ENCODE data around the gene AJAP1. TPM values are rescaled to one million over a fixed set of nuclear protein-coding genes. Genes with fewer than 3 reads are reported as not detected.

The AJAP1 gene
- total and polyA plus RNA-seq, 10 of the 15 experiments (the other 5 are each of a cell fraction or from before 2014, with no cell fraction given) = not detected

DNA sequence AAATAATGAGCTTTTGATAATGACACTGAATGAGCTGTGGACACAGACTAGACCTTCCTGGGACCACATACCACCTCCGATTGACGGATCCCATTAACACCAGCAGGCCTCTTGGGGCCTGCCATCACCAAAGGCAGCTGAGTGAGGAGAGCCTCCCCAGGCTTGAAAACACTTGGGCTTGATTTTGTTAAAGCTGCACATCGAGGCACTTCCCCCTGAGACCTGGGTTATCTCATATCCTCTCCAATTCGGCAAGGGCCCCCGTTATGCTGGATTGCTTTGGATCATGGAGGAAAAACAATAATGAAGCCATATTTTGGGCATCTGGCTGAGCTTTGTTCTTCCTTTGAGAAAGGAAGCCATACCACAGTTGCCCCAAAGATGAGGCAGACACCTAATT lies 143.0 kb downstream of the AJAP1 start:
- WGBS (ENCODE audit: insufficient coverage, insufficient replicate concordance, low lambda C conversion rate, missing lambda C conversion rate) = 69% methylated on average over 5 of the region's 5 CpGs
- in situ Hi-C loops (cut with MboI) = no loop called here
- peaks cover 24% of the 10 kb centered on the region for H3K4me1 ChIP-seq (ENCODE audit: control insufficient read depth, insufficient read depth, low read length)
- BruUV-seq (replicated peaks) = no TSS peak
- no peak for ATAC-seq
- H3K4me2 ChIP-seq (ENCODE audit: control insufficient read depth, insufficient read depth) = no peak overlapping the region
- SMC1A ChIA-PET (ENCODE audit: uncharacterized antibody, unreplicated experiment) = interaction anchor here (0.6 to 2.4 kb wide), 4 partner anchors 9 to 224 kb away, joined by 3 to 6 read pairs (median 4); no protein-coding TSS in a partner anchor
- no peak overlapping the region for H2AFZ ChIP-seq (ENCODE audit: control insufficient read depth, low read depth, low read length)
- POLR2A ChIA-PET = no interaction called here
- CTCF ChIA-PET = interaction anchor here (1.0 to 1.6 kb wide), 4 partner anchors 9 to 147 kb away, joined by 3 read pairs; no protein-coding TSS in a partner anchor
- DNase-seq (ENCODE audit: low read depth, low spot score) = no peak
- RAD21 ChIA-PET (ENCODE audit: unreplicated experiment) = no interaction called here
- no peaks in the 10 kb centered on the region for H4K20me1 ChIP-seq (ENCODE audit: control insufficient read depth, insufficient read depth)
- no peak overlapping the region for H3K9ac ChIP-seq (ENCODE audit: control insufficient read depth, insufficient read depth, low read length)
- no peak overlapping the region; the same call in 1 of the 2 replicates for H3K27ac ChIP-seq (ENCODE audit: control insufficient read depth, insufficient read depth)
- intact Hi-C loops (cut with micrococcal nuclease; ENCODE audit: unreplicated experiment) = no loop called here
- no peaks in the 10 kb centered on the region for H3K79me2 ChIP-seq (ENCODE audit: control insufficient read depth, insufficient read depth, low read length)
- no peaks in the 10 kb centered on the region for H3K36me3 ChIP-seq (ENCODE audit: control insufficient read depth in 2 of 2, insufficient read depth in 2 of 2, low read length in 1 of 2)
- H3K27me3 ChIP-seq (replicated peaks in 1 of 2; ENCODE audit: control insufficient read depth in 2 of 2, insufficient read depth in 2 of 2, low read length in 1 of 2) = no peaks in the 10 kb centered on the region; a peak in 1 of 4 replicates
- TF ChIP-seq IKZF1 (conservative IDR thresholded peaks at IDR 0.05) (no peak), EP300 (IDR thresholded peaks at IDR 0.05; ENCODE audit: borderline replicate concordance in 1 of 2, control insufficient read depth in 1 of 2, low read depth in 2 of 2, low read length in 2 of 2) (no peak), SUPT20H (IDR thresholded peaks at IDR 0.05; ENCODE audit: borderline replicate concordance, control insufficient read depth, low read depth, low read length) (no peak), ASH2L (IDR thresholded peaks at IDR 0.05; ENCODE audit: borderline replicate concordance, low read depth) (no peak), ZNF24 (IDR thresholded peaks at IDR 0.05) (no peak), NBN (IDR thresholded peaks at IDR 0.05) (no peak), JUNB (IDR thresholded peaks at IDR 0.05) (no peak), DPF2 (IDR thresholded peaks at IDR 0.05) (no peak), TAF1 (IDR thresholded peaks at IDR 0.05; ENCODE audit: borderline replicate concordance, low read depth, low read length) (no peak), SMAD5 (IDR thresholded peaks at IDR 0.05; ENCODE audit: low read depth) (no peak), FOXK2 (IDR thresholded peaks at IDR 0.05) (no peak), HDGF (IDR thresholded peaks at IDR 0.05) (no peak)
- TF ChIP-seq, protein P1, sequence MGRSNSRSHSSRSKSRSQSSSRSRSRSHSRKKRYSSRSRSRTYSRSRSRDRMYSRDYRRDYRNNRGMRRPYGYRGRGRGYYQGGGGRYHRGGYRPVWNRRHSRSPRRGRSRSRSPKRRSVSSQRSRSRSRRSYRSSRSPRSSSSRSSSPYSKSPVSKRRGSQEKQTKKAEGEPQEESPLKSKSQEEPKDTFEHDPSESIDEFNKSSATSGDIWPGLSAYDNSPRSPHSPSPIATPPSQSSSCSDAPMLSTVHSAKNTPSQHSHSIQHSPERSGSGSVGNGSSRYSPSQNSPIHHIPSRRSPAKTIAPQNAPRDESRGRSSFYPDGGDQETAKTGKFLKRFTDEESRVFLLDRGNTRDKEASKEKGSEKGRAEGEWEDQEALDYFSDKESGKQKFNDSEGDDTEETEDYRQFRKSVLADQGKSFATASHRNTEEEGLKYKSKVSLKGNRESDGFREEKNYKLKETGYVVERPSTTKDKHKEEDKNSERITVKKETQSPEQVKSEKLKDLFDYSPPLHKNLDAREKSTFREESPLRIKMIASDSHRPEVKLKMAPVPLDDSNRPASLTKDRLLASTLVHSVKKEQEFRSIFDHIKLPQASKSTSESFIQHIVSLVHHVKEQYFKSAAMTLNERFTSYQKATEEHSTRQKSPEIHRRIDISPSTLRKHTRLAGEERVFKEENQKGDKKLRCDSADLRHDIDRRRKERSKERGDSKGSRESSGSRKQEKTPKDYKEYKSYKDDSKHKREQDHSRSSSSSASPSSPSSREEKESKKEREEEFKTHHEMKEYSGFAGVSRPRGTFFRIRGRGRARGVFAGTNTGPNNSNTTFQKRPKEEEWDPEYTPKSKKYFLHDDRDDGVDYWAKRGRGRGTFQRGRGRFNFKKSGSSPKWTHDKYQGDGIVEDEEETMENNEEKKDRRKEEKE (IDR thresholded peaks at IDR 0.05) = no peak
- TF ChIP-seq, protein P2, sequence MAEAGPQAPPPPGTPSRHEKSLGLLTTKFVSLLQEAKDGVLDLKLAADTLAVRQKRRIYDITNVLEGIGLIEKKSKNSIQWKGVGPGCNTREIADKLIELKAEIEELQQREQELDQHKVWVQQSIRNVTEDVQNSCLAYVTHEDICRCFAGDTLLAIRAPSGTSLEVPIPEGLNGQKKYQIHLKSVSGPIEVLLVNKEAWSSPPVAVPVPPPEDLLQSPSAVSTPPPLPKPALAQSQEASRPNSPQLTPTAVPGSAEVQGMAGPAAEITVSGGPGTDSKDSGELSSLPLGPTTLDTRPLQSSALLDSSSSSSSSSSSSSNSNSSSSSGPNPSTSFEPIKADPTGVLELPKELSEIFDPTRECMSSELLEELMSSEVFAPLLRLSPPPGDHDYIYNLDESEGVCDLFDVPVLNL (IDR thresholded peaks at IDR 0.05; ENCODE audit: low read depth, low read length) = no peak
- H3K9me3 ChIP-seq (replicated peaks; ENCODE audit: control insufficient read depth, insufficient read depth, low read length) = no peaks in the 10 kb centered on the region; the same call in 2 of the 3 replicates
- no peak for FAIRE-seq
- H3K4me3 ChIP-seq = no peak overlapping the region
